Upper lobe of left lung (tissue), 6 donors: ENCODE measurements around the gene HMX1. TPM values are rescaled to one million over a fixed set of nuclear protein-coding genes. Genes with fewer than 3 reads are reported as not detected.

Experiments
- ATAC-seq, 2 donors: fragments of 200-7000 bp; cut with Tn5 transposase; one replicate each; pipeline ENCODE4 v1.9.1; 2022; ENCODE audit warnings: mild to moderate bottlenecking in 2 of 2, moderate library complexity in 2 of 2; ENCODE audit not compliant: low FRiP score in 2 of 2
- DNase-seq, 2 donors: peaks; one replicate each; pipeline ENCODE4 v3.0.0-alpha.2; 2019 to 2020
- H3K27ac ChIP-seq, 4 donors: fragments of 200-600 bp; sonication (generic); one replicate each; pipeline ENCODE4 v1.5.1; 2016 to 2019
- H3K27me3 ChIP-seq, 4 donors: fragments of 200-600 bp; sonication (generic); one replicate each; pipeline ENCODE4 v1.5.1; 2017 to 2019
- H3K36me3 ChIP-seq, 4 donors: fragments of 200-600 bp; sonication (generic); one replicate each; pipeline ENCODE4 v1.5.1; 2016 to 2019
- H3K4me1 ChIP-seq, 4 donors: fragments of 200-600 bp; sonication (generic); one replicate each; pipeline ENCODE4 v1.5.1; 2018 to 2019
- H3K4me3 ChIP-seq, 4 donors: fragments of 200-600 bp; sonication (generic); one replicate each; pipeline ENCODE4 v1.5.1; 2017 to 2019; ENCODE audit warnings: mild to moderate bottlenecking in 2 of 4, moderate library complexity in 1 of 4
- H3K9me3 ChIP-seq, 4 donors: fragments of 200-600 bp; sonication (generic); one replicate each; pipeline ENCODE4 v1.5.1; 2018 to 2019
- EP300 ChIP-seq, 4 donors: sonication (generic); formaldehyde crosslinking; IDR thresholded peaks; one replicate each; pipeline ENCODE4 v1.5.1; 2017; ENCODE audit warnings: antibody characterized with exemption in 4 of 4, control low read depth in 2 of 4
- POLR2A ChIP-seq, 4 donors: fragments of 450-650 bp; IDR thresholded peaks; one replicate each; pipeline ENCODE4 v1.5.1; 2016 to 2017; ENCODE audit warnings: antibody characterized with exemption in 4 of 4, mild to moderate bottlenecking in 2 of 4
- POLR2AphosphoS5 ChIP-seq, 2 donors: sonication (generic); formaldehyde crosslinking; IDR thresholded peaks; one replicate each; pipeline ENCODE4 v1.5.1; 2017; ENCODE audit warnings: antibody characterized with exemption in 2 of 2
- WGBS, 2 donors: methylation state at CpG; one replicate each; pipeline ENCODE4 v1.1.5; 2017 to 2018; 5-methylcytosine and 5-hydroxymethylcytosine counted together
- total RNA-seq, 6 donors: library from RNA; depleted of rRNA in 4 of 6; stranded (reverse); fragments of >200 nt in 4 of 6; gene quantifications; one replicate each; pipeline versions ENCODE4 v1.1.0 to v1.2.1, GENCODE V29; 2016 to 2021
- TF ChIP-seq, protein P1 (sequence below), 6 experiments: fragments of 450-650 bp in 4 of 6; fragments of 200-600 bp in 2 of 6; sonication (generic) in 2 of 6; IDR thresholded peaks; one replicate each; pipeline ENCODE4 v1.5.1; 2016 to 2019; ENCODE audit warnings: antibody characterized with exemption in 6 of 6
- donor health status: DM: no; HTN: no; CAD: no; lungs with moderate emphysema.
- donor health status: DM: no; HTN: yes; CAD: no; lungs with severe emphysema.

The HMX1 gene
- total RNA-seq, 6 donors from 2014 or later = not detected

DNA sequence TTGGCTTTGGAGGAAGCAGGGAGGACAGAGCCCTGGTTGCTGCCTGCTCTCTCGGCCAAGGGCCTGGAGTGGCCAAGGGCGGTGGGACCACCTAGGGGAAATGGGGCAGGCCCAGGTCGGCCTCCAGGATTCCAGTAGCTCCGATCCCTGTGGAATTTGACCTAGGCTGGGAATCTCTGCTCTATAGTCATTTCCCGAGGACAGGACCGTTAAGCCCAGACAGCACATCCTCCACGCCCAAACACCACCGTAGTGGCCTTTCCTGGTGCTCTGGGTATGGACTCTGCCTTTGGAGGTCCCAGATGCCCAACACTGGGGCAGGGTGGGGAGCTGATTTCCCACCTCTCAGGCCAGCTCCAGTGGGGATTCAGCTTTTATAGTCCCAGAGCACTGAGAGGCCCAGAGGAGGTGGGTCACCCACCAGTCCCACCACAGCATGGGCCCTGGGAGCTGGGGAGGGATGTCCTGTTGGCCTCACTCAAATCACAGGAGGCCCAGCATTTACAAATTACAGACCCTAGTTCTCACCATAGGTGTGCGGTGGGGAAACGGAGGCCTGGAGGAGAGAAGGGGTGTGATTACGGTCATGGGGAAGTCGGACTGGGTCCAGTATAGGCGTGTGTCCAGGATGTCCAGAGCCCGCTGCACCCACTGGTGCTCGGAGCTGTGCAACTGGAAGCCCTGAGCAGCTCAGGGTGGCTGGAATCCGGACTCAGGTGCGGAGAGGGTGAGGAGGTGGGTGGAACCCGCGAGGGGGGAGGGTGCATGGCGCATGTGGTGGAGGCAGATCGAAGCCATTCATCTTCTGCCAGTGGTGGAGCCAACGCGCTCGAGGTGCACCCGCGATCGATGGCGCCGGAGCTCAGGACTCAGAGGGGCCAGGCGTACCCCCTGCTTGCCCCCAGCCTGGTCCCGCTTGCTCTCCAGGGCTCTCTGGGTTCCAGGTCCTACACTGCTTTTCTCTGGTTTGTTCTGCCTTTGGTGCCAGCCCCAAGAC is 7.7 kb downstream of the HMX1 start:
- ATAC-seq (no peak), DNase-seq (no peak)
- H3K27ac ChIP-seq = no peak overlapping the region
- H3K9me3 ChIP-seq = no peaks in the 10 kb centered on the region
- WGBS, 2 donors = 10 to 14% methylated on average over 20 to 29 of the region's 31 CpGs
- peaks cover 0 to 89% (median 39%) of the 10 kb centered on the region in 4 donors for H3K27me3 ChIP-seq
- H3K36me3 ChIP-seq = no peaks in the 10 kb centered on the region
- H3K4me1 ChIP-seq = peaks cover 0 to 42% (median 8%) of the 10 kb centered on the region in 4 donors
- no peak overlapping the region for H3K4me3 ChIP-seq
- TF ChIP-seq POLR2A (IDR thresholded peaks at IDR 0.05) (no peak), EP300 (IDR thresholded peaks at IDR 0.05) (no peak), POLR2AphosphoS5 (IDR thresholded peaks at IDR 0.05) (no peak)
- TF ChIP-seq, protein P1, sequence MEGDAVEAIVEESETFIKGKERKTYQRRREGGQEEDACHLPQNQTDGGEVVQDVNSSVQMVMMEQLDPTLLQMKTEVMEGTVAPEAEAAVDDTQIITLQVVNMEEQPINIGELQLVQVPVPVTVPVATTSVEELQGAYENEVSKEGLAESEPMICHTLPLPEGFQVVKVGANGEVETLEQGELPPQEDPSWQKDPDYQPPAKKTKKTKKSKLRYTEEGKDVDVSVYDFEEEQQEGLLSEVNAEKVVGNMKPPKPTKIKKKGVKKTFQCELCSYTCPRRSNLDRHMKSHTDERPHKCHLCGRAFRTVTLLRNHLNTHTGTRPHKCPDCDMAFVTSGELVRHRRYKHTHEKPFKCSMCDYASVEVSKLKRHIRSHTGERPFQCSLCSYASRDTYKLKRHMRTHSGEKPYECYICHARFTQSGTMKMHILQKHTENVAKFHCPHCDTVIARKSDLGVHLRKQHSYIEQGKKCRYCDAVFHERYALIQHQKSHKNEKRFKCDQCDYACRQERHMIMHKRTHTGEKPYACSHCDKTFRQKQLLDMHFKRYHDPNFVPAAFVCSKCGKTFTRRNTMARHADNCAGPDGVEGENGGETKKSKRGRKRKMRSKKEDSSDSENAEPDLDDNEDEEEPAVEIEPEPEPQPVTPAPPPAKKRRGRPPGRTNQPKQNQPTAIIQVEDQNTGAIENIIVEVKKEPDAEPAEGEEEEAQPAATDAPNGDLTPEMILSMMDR (IDR thresholded peaks at IDR 0.05) = no peak

- Histone ChIP-seq H3K9me3 (no peaks in the 10 kb centered on the region), H3K4me1 (peaks cover 0 to 49% (median 13%) of the 10 kb centered on the region in 4 donors), H3K4me3 (no peak overlapping the region), H3K27me3 (peaks cover 0 to 91% (median 44%) of the 10 kb centered on the region in 4 donors), H3K36me3 (no peaks in the 10 kb centered on the region), H3K27ac (no peak overlapping the region)
- 6 to 9% methylated on average over 22 to 38 of the region's 41 CpGs for WGBS, 2 donors
- ATAC-seq = no peak
- no peak for DNase-seq
- TF ChIP-seq POLR2A (IDR thresholded peaks at IDR 0.05) = no peak
- TF ChIP-seq POLR2AphosphoS5 (IDR thresholded peaks at IDR 0.05) = no peak
- TF ChIP-seq, protein P1 (IDR thresholded peaks at IDR 0.05) = no peak
- no peak for TF ChIP-seq EP300 (IDR thresholded peaks at IDR 0.05)
Measured at GRCh38 chr4:8862800-8863685, 8.6 kb downstream of the HMX1 start.

- TF ChIP-seq EP300 (IDR thresholded peaks at IDR 0.05) (no peak), POLR2A (IDR thresholded peaks at IDR 0.05) (no peak), POLR2AphosphoS5 (IDR thresholded peaks at IDR 0.05) (no peak)
- TF ChIP-seq, protein P1 (IDR thresholded peaks at IDR 0.05) = no peak
- no peak overlapping the region for H3K4me3 ChIP-seq
- H3K9me3 ChIP-seq = no peaks in the 10 kb centered on the region
- no peaks in the 10 kb centered on the region for H3K36me3 ChIP-seq
- WGBS, 2 donors = 5 to 8% methylated on average over 5 of the region's 5 CpGs
- no peak overlapping the region for H3K27ac ChIP-seq
- peaks cover 0 to 91% (median 45%) of the 10 kb centered on the region in 4 donors for H3K27me3 ChIP-seq
- DNase-seq (no peak), ATAC-seq (no peak)
- H3K4me1 ChIP-seq = peaks cover 3 to 49% (median 20%) of the 10 kb centered on the region in 4 donors
Measured at GRCh38 chr4:8862334-8862733, 9.3 kb downstream of the HMX1 start.

GRCh38 chr4:8861576-8862295 is 9.9 kb downstream of the HMX1 start:
- H3K9me3 ChIP-seq = no peaks in the 10 kb centered on the region
- WGBS, 2 donors = 5 to 6% methylated on average over 31 to 34 of the region's 64 CpGs

More at GRCh38 chr4:8861576-8862295, 9.9 kb downstream of the HMX1 start:
- ATAC-seq (no peak), DNase-seq (no peak)
- H3K27ac ChIP-seq = no peak overlapping the region
- peaks cover 5 to 53% (median 26%) of the 10 kb centered on the region in 4 donors for H3K4me1 ChIP-seq
- H3K4me3 ChIP-seq = peak overlapping the region in 1 of 4 donors; percentile 29
- no peaks in the 10 kb centered on the region for H3K36me3 ChIP-seq
- peaks cover 0 to 91% (median 46%) of the 10 kb centered on the region in 4 donors for H3K27me3 ChIP-seq
- TF ChIP-seq EP300 (IDR thresholded peaks at IDR 0.05) = no peak
- TF ChIP-seq POLR2A (IDR thresholded peaks at IDR 0.05) = no peak
- TF ChIP-seq POLR2AphosphoS5 (IDR thresholded peaks at IDR 0.05) = no peak
- TF ChIP-seq, protein P1 (IDR thresholded peaks at IDR 0.05) = no peak
